Neural progenitor cell (in vitro differentiated cells): Measurements from ENCODE around the gene FYN.

Experiments
- CTCF ChIP-seq: fragments of 200-600 bp; sonication (generic); IDR thresholded peaks from 2 replicates; pipeline ENCODE4 v1.5.1; 2017; ENCODE audit warnings: antibody characterized with exemption, mild to moderate bottlenecking
- EZH2 ChIP-seq: fragments of 200-600 bp; sonication (generic); IDR thresholded peaks from 2 replicates; pipeline ENCODE4 v1.6.1; 2017; ENCODE audit warnings: antibody characterized with exemption, mild to moderate bottlenecking, moderate library complexity
- EZH2phosphoT487 ChIP-seq: fragments of 200-600 bp; sonication (generic); IDR thresholded peaks from 2 replicates; pipeline ENCODE4 v1.6.1; 2017; ENCODE audit warnings: antibody characterized with exemption

DNA sequence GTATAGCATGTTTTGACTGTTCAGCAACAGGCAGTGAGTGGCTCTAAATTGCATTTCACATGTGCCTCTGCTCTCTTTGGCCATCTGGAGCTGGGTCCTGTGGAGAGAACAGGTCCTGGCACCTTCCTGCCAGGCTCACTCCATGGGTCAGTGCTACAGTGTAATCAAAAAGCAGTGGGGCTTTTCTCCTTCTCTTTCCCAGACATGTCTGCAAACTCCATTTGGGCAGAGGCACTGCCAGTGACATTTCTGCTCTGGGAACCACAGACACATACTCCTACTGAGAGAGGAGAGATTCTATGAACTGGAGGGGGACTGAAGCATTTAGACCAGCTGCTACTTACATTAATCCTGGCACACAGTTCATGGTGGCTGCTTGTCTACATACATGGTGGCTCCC is 199.3 kb downstream of the FYN start:
- no peak for TF ChIP-seq CTCF
- TF ChIP-seq EZH2: no peak
- no peak for TF ChIP-seq EZH2phosphoT487
